Choroid plexus epithelial cell (primary cell): ENCODE data around the gene COL3A1.

Experiments
- DNase-seq: peaks from one replicate; pipeline ENCODE4 v3.0.0-alpha.2; 2010; ENCODE audit warnings: low read depth
- H3K4me3 ChIP-seq: 2 replicates; pipeline ENCODE4 v1.5.1; 2011; ENCODE audit warnings: low read depth, mild to moderate bottlenecking, control low read depth, low read length, moderate library complexity
- CTCF ChIP-seq: conservative IDR thresholded peaks from 2 replicates; pipeline ENCODE4 v1.5.1; 2011; ENCODE audit warnings: low read depth, mild to moderate bottlenecking, control low read depth, inconsistent platforms, low read length, moderate library complexity

COL3A1 gene

GRCh38 chr2:189002079-189002478, 27.9 kb downstream of the COL3A1 start:
- DNase-seq, result peak; percentile 78
- no peak for TF ChIP-seq CTCF
- H3K4me3 ChIP-seq, result no peak overlapping the region

- TF ChIP-seq CTCF, result no peak
- no peak overlapping the region for H3K4me3 ChIP-seq
- DNase-seq, result no peak
Observed at GRCh38 chr2:189008555-189009262, 34.5 kb downstream of the COL3A1 start.

GRCh38 chr2:189010536-189010935, 36.4 kb downstream of the COL3A1 start:
- DNase-seq, result peak; percentile 28
- no peak overlapping the region for H3K4me3 ChIP-seq

GRCh38 chr2:189012351-189012750, 38.2 kb downstream of the COL3A1 start:
- H3K4me3 ChIP-seq, result no peak overlapping the region
- peak; percentile 33 for DNase-seq
- TF ChIP-seq CTCF, result no peak

More at GRCh38 chr2:189010536-189010935, 36.4 kb downstream of the COL3A1 start:
- no peak for TF ChIP-seq CTCF

GRCh38 chr2:189013031-189013430, 38.9 kb downstream of the COL3A1 start:
- no peak for TF ChIP-seq CTCF
- peak; percentile 49 for DNase-seq

GRCh38 chr2:189013671-189014448, 39.7 kb downstream of the COL3A1 start:
- H3K4me3 ChIP-seq, result no peak overlapping the region
- TF ChIP-seq CTCF, result no peak
- DNase-seq, result peak; percentile 68

More at GRCh38 chr2:189013031-189013430, 38.9 kb downstream of the COL3A1 start:
- H3K4me3 ChIP-seq, result no peak overlapping the region
